Prostate gland (tissue), 2 donors: ENCODE results near the gene INSYN2B. TPM values are rescaled to one million over a fixed set of nuclear protein-coding genes. Genes with fewer than 3 reads are reported as not detected.

Experiments
- DNase-seq: peaks from one replicate; pipeline ENCODE4 v3.0.0-alpha.2; 2019; ENCODE audit warnings: low spot score
- H3K27ac ChIP-seq, 2 donors: fragments of 200-600 bp; sonication (generic); 2 replicates each; pipeline ENCODE4 v1.5.1; 2017 to 2019
- H3K27me3 ChIP-seq: fragments of 200-600 bp; sonication (generic); replicated peaks from 2 replicates; pipeline ENCODE4 v1.5.1; 2019; ENCODE audit not compliant: insufficient read depth
- H3K36me3 ChIP-seq, 2 donors: fragments of 200-600 bp; sonication (generic); 1 replicate in 1 of 2; 2 replicates in 1 of 2; pipeline versions ENCODE4 v1.5.1 to v1.8.1; 2017 to 2019
- H3K4me1 ChIP-seq: fragments of 200-600 bp; sonication (generic); replicated peaks from 2 replicates; pipeline ENCODE4 v1.5.1; 2019
- H3K4me3 ChIP-seq, 2 donors: fragments of 200-600 bp; sonication (generic); 2 replicates each; pipeline ENCODE4 v1.5.1; 2017 to 2019
- H3K9me3 ChIP-seq: fragments of 200-600 bp; sonication (generic); 2 replicates; pipeline ENCODE4 v1.5.1; 2017
- POLR2A ChIP-seq: fragments of 450-650 bp; IDR thresholded peaks from one replicate; pipeline ENCODE4 v1.6.1; 2016; ENCODE audit warnings: antibody characterized with exemption, mild to moderate bottlenecking
- POLR2AphosphoS5 ChIP-seq: sonication (generic); formaldehyde crosslinking; IDR thresholded peaks from one replicate; pipeline ENCODE4 v1.6.1; 2017; ENCODE audit warnings: antibody characterized with exemption
- WGBS: methylation state at CpG from one replicate; pipeline ENCODE4 v1.1.5; 2018; 5-methylcytosine and 5-hydroxymethylcytosine counted together
- intact Hi-C: fragments of 100-400 bp; cut with DNase I; formaldehyde crosslinking; loops from one replicate; pipeline ENCODE4 v1.14.2; 2022
- total RNA-seq, 2 donors: library from RNA; depleted of rRNA; stranded (reverse); fragments of >200 nt; gene quantifications; one replicate each; pipeline ENCODE4 v1.1.0, GENCODE V29; 2016
- TF ChIP-seq, protein P1 (sequence below), 4 experiments: fragments of 200-600 bp in 2 of 4; fragments of 450-650 bp in 2 of 4; sonication (generic) in 2 of 4; IDR thresholded peaks; 1 replicate in 3 of 4; 2 replicates in 1 of 4; pipeline ENCODE4 v1.5.1; 2016 to 2019; ENCODE audit warnings: antibody characterized with exemption in 4 of 4, mild to moderate bottlenecking in 2 of 4, moderate library complexity in 2 of 4

Gene INSYN2B
- total RNA-seq, 2 donors from 2014 or later, result 0.17 to 8.4 TPM

DNA sequence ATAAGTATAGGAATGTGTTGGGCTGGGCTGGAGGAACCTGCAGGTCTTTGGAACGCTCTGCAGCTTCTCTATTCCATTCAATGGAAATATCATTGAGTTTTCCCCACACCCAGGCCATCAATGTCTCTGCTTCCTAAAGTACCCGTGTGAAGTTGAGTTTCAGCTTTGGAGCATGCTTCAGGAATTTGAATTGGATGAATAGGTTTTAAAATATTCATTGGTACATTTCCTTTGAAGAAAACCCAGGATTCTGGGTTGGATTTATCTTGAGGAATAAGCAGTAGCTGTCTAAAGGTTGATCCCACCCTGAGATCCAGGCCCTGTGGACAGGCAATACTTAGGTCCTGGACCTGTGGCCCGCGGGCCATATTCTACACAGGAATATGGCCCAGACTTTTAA is 37.3 kb downstream of the INSYN2B start:
- Histone ChIP-seq H3K27ac (no peak overlapping the region), H3K9me3 (no peaks in the 10 kb centered on the region), H3K4me1 (no peaks in the 10 kb centered on the region), H3K36me3 (no peaks in the 10 kb centered on the region), H3K27me3 (no peaks in the 10 kb centered on the region), H3K4me3 (no peak overlapping the region)
- TF ChIP-seq, protein P1, sequence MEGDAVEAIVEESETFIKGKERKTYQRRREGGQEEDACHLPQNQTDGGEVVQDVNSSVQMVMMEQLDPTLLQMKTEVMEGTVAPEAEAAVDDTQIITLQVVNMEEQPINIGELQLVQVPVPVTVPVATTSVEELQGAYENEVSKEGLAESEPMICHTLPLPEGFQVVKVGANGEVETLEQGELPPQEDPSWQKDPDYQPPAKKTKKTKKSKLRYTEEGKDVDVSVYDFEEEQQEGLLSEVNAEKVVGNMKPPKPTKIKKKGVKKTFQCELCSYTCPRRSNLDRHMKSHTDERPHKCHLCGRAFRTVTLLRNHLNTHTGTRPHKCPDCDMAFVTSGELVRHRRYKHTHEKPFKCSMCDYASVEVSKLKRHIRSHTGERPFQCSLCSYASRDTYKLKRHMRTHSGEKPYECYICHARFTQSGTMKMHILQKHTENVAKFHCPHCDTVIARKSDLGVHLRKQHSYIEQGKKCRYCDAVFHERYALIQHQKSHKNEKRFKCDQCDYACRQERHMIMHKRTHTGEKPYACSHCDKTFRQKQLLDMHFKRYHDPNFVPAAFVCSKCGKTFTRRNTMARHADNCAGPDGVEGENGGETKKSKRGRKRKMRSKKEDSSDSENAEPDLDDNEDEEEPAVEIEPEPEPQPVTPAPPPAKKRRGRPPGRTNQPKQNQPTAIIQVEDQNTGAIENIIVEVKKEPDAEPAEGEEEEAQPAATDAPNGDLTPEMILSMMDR (IDR thresholded peaks at IDR 0.05), result no peak
- no peak for DNase-seq
- intact Hi-C loops, result no loop called here
- 92% methylated on average over 4 of the region's 4 CpGs for WGBS

DNA sequence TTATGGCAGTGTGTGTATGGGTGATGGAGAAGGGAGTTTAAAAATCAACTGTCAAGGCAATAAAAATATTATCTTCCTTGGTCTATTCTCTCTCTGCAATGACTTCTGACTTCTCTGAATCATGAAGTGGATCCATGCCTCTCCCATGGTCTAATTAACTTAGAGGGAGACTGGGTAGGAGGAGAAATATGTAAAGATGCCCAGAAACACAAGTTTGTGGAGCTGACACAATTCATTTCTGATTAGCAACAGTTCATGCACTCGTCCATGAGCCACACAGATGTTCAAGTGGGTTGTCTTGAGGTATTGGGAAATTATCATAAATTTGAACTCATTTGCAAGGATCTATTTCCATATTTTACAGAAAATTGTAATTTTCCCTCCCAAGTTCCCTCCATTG is 38.1 kb downstream of the INSYN2B start:
- no peak for TF ChIP-seq POLR2A
- TF ChIP-seq POLR2AphosphoS5, result no peak
- TF ChIP-seq, protein P1 (IDR thresholded peaks at IDR 0.05), result no peak
- Histone ChIP-seq H3K9me3 (no peaks in the 10 kb centered on the region), H3K27ac (no peak overlapping the region), H3K4me3 (no peak overlapping the region), H3K27me3 (no peaks in the 10 kb centered on the region), H3K36me3 (no peaks in the 10 kb centered on the region), H3K4me1 (no peaks in the 10 kb centered on the region)
- intact Hi-C loops, result no loop called here
- WGBS, result 97% methylated on average over 1 of the region's 1 CpG
- no peak for DNase-seq

DNA sequence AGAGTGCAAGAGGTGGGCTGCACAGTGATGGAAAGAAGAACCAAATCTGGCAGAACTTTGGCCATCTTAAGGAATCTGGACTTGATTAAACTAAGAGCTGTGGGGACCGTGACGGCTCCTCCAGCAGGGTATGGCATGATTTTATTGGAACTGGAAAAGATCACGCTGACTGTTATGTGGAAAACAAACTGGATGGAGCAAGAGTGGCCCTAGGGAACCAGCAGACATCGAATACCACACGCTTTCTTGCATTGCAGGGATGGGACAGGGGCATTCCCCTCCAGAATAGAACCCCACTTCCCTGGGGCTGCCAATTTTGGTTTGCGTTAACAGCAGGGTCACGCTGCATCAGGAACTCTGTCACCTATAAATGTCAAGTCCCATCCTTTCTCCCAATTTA is 38.8 kb downstream of the INSYN2B start:
- no peak for TF ChIP-seq POLR2A
- no peak for TF ChIP-seq POLR2AphosphoS5
- TF ChIP-seq, protein P1 (IDR thresholded peaks at IDR 0.05), result no peak
- H3K4me3 ChIP-seq, result no peak overlapping the region
- H3K9me3 ChIP-seq, result no peaks in the 10 kb centered on the region
- intact Hi-C loops, result no loop called here
- WGBS, result 86% methylated on average over 7 of the region's 7 CpGs
- no peaks in the 10 kb centered on the region for H3K4me1 ChIP-seq
- no peak overlapping the region for H3K27ac ChIP-seq
- no peak for DNase-seq
- no peaks in the 10 kb centered on the region for H3K27me3 ChIP-seq
- H3K36me3 ChIP-seq, result no peaks in the 10 kb centered on the region

DNA sequence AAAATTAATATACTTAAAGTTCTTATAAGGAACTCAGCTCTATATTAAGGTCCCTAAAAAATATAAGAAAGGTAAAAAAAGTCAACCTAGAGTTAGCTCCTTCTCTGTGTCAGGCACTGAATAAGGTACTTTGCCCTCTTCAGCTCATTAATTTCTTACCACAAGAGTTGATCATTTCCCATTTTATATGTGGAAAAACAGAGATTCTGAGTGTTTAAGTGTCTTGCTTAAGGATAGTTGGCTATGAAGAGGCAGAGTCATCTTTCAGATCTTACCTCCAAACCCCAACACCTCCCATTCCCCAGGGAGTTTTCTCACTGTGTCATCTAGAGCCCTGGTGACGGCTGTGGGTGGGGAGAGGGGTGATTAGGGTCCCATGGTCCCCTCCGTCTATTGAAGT is 40.6 kb downstream of the INSYN2B start:
- intact Hi-C loops, result no loop called here
- 97% methylated on average over 2 of the region's 2 CpGs for WGBS
- no peak overlapping the region for H3K27ac ChIP-seq
- H3K9me3 ChIP-seq, result no peaks in the 10 kb centered on the region
- H3K36me3 ChIP-seq, result no peaks in the 10 kb centered on the region
- peaks cover 3% of the 10 kb centered on the region for H3K4me1 ChIP-seq
- TF ChIP-seq, protein P1 (IDR thresholded peaks at IDR 0.05), result no peak
- no peak for TF ChIP-seq POLR2AphosphoS5
- TF ChIP-seq POLR2A, result no peak
- no peak for DNase-seq
- no peaks in the 10 kb centered on the region for H3K27me3 ChIP-seq
- H3K4me3 ChIP-seq, result no peak overlapping the region

DNA sequence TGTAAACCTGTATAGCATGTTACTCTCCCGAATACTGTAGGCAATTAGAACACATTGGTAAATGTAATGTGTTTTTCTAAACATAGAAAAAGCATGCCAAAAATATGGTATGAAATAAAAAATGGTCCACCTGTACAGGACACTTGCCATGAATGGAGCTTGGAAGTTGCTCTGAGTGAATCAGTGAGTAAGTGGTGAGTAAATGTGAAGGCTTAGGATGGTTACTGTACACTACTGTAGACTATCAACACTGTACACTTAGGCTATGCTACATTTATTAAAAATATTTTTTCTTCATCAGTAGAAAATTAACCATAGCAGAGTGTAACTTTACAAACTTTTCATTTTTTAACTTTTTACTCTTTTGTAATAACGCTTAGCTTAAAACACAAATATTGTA is 41.9 kb downstream of the INSYN2B start:
- intact Hi-C loops, result no loop called here
- H3K4me1 ChIP-seq, result peaks cover 9% of the 10 kb centered on the region
- 91% methylated on average over 2 of the region's 2 CpGs for WGBS

More for the DNA sequence above, 41.9 kb downstream of the INSYN2B start:
- H3K9me3 ChIP-seq, result no peaks in the 10 kb centered on the region
- H3K36me3 ChIP-seq, result no peaks in the 10 kb centered on the region
- H3K27ac ChIP-seq, result no peak overlapping the region
- H3K27me3 ChIP-seq, result no peaks in the 10 kb centered on the region
- TF ChIP-seq, protein P1 (IDR thresholded peaks at IDR 0.05), result no peak
- no peak for TF ChIP-seq POLR2AphosphoS5
- no peak for TF ChIP-seq POLR2A
- H3K4me3 ChIP-seq, result no peak overlapping the region
- DNase-seq, result no peak
